Stimulated activated CD4-positive, alpha-beta T cell treated with anti-CD3 and anti-CD28 coated beads, Interleukin-4, amount 100 ng/mL, for 1 hour (primary cell): ENCODE measurements around the gene ENHO.

Source experiments
- DNase-seq: peaks from one replicate; pipeline ENCODE4 v3.0.0-alpha.2; 2020

ENHO gene

GRCh38 chr9:34522971-34523797 is at the start of gene ENHO:
ENHO (minus strand) TSS chr9:34522990; CDS start chr9:34521695, 1,295 bp downstream.
- DNase-seq, result peak; percentile 88

GRCh38 chr9:34572092-34572491 is 49.3 kb upstream of the ENHO start:
- DNase-seq, result no peak

GRCh38 chr9:34571481-34571810 is 48.7 kb upstream of the ENHO start:
- DNase-seq, result no peak

- no peak for DNase-seq
Observed at GRCh38 chr9:34570809-34571480, 48.2 kb upstream of the ENHO start.

- no peak for DNase-seq
Observed at GRCh38 chr9:34570376-34570775, 47.6 kb upstream of the ENHO start.

GRCh38 chr9:34568774-34569173 is 46.0 kb upstream of the ENHO start:
- DNase-seq, result no peak

- no peak for DNase-seq
Observed at GRCh38 chr9:34568133-34568532, 45.3 kb upstream of the ENHO start.

GRCh38 chr9:34566972-34567371 is 44.2 kb upstream of the ENHO start:
- no peak for DNase-seq

- DNase-seq, result no peak
Observed at GRCh38 chr9:34566322-34566721, 43.5 kb upstream of the ENHO start.

- DNase-seq, result no peak
Observed at GRCh38 chr9:34565856-34566255, 43.1 kb upstream of the ENHO start.

- no peak for DNase-seq
Observed at GRCh38 chr9:34564617-34565016, 41.8 kb upstream of the ENHO start.

GRCh38 chr9:34563262-34563661 is 40.5 kb upstream of the ENHO start:
- DNase-seq, result no peak

- DNase-seq, result no peak
Observed at GRCh38 chr9:34562135-34562745, 39.5 kb upstream of the ENHO start.

GRCh38 chr9:34560599-34561214 is 37.9 kb upstream of the ENHO start:
- no peak for DNase-seq

GRCh38 chr9:34559624-34560455 is 37.0 kb upstream of the ENHO start:
- no peak for DNase-seq

- DNase-seq, result no peak
Observed at GRCh38 chr9:34558919-34559623, 36.3 kb upstream of the ENHO start.

- no peak for DNase-seq
Observed at GRCh38 chr9:34558364-34558763, 35.6 kb upstream of the ENHO start.

GRCh38 chr9:34557426-34558321 is 34.9 kb upstream of the ENHO start:
- DNase-seq, result no peak

- no peak for DNase-seq
Observed at GRCh38 chr9:34556949-34557348, 34.2 kb upstream of the ENHO start.

- DNase-seq, result no peak
Observed at GRCh38 chr9:34555936-34556525, 33.2 kb upstream of the ENHO start.

GRCh38 chr9:34555500-34555899 is 32.7 kb upstream of the ENHO start:
- no peak for DNase-seq
